HepG2 (cell line): ENCODE data around the gene ELL. TPM values are rescaled to one million over a fixed set of nuclear protein-coding genes. Genes with fewer than 3 reads are reported as not detected.

Experiments
- IRF2 ChIP-seq: IDR thresholded peaks from 2 replicates; pipeline ENCODE4 v1.6.1; 2018; ENCODE audit warnings: missing genetic modification reagents, missing compliant biosample characterization
- LCORL ChIP-seq, 2 experiments: fragments of 450-650 bp in 1 of 2; sonication (generic) in 1 of 2; formaldehyde crosslinking in 1 of 2; IDR thresholded peaks; 2 replicates each; pipeline versions ENCODE4 v1.5.0 to v1.6.1; 2017 to 2020; ENCODE audit warnings: antibody characterized with exemption in 1 of 2, missing genetic modification reagents in 1 of 2
- NCOA2 ChIP-seq: sonication (generic); formaldehyde crosslinking; IDR thresholded peaks from 2 replicates; pipeline ENCODE4 v1.8.0; 2022; ENCODE audit warnings: inconsistent platforms
- PHF21A ChIP-seq: sonication (generic); formaldehyde crosslinking; IDR thresholded peaks from 2 replicates; pipeline ENCODE4 v1.5.0; 2020; ENCODE audit warnings: mild to moderate bottlenecking, missing genetic modification reagents
- POLR2G ChIP-seq: fragments of 200-400 bp; formaldehyde crosslinking; IDR thresholded peaks from 2 replicates; pipeline ENCODE4 v1.6.1; 2018; ENCODE audit warnings: mild to moderate bottlenecking, low read depth, low read length, moderate library complexity
- YY1 ChIP-seq: IDR thresholded peaks from 2 replicates; pipeline ENCODE4 v1.6.1; 2011; ENCODE audit warnings: low read length, low read depth, moderate library complexity, mild to moderate bottlenecking; ENCODE audit not compliant: insufficient read depth, insufficient replicate concordance
- ZBTB7A ChIP-seq: sonication (generic); formaldehyde crosslinking; IDR thresholded peaks from 2 replicates; pipeline ENCODE4 v1.8.0; 2022; ENCODE audit warnings: mild to moderate bottlenecking, missing genetic modification reagents
- ZFP91 ChIP-seq: sonication (generic); formaldehyde crosslinking; IDR thresholded peaks from 2 replicates; pipeline ENCODE4 v1.9.0; 2022; ENCODE audit warnings: missing genetic modification reagents, mild to moderate bottlenecking, borderline replicate concordance
- ZMYM4 ChIP-seq: sonication (generic); formaldehyde crosslinking; IDR thresholded peaks from 2 replicates; pipeline ENCODE4 v1.8.1; 2023; ENCODE audit warnings: mild to moderate bottlenecking, missing genetic modification reagents
- ZNF10 ChIP-seq: sonication (generic); formaldehyde crosslinking; IDR thresholded peaks from 2 replicates; pipeline ENCODE4 v1.4.0; 2020; ENCODE audit warnings: mild to moderate bottlenecking, low read depth, missing genetic modification reagents, borderline replicate concordance
- ZNF337 ChIP-seq: sonication (generic); formaldehyde crosslinking; IDR thresholded peaks from 2 replicates; pipeline ENCODE4 v1.5.1; 2020; ENCODE audit warnings: missing genetic modification reagents, low read depth, mild to moderate bottlenecking, borderline replicate concordance
- ZNF350 ChIP-seq: sonication (generic); formaldehyde crosslinking; IDR thresholded peaks from 2 replicates; pipeline ENCODE4 v1.4.0; 2020; ENCODE audit warnings: mild to moderate bottlenecking, low read depth, missing genetic modification reagents, borderline replicate concordance
- ZNF83 ChIP-seq: sonication (generic); formaldehyde crosslinking; IDR thresholded peaks from 2 replicates; pipeline ENCODE4 v1.4.0; 2020; ENCODE audit warnings: missing genetic modification reagents, mild to moderate bottlenecking, borderline replicate concordance
- ZSCAN31 ChIP-seq: sonication (generic); formaldehyde crosslinking; IDR thresholded peaks from 2 replicates; pipeline ENCODE4 v1.5.0; 2020; ENCODE audit warnings: low read depth, mild to moderate bottlenecking, missing genetic modification reagents
- polyA plus RNA-seq, 8 experiments: library from polyadenylated mRNA; depleted of rRNA in 3 of 8; stranded (reverse) in 7 of 8; unstranded in 1 of 8; fragments of >200 nt; fragmentation: Illumina TruSeq in 4 of 8; extraction: Trizol in 4 of 8; gene quantifications; 2 replicates each; pipeline versions ENCODE4 v1.2.1 to v1.2.3, GENCODE V29; 2011 to 2016; ENCODE audit warnings: low read depth in 4 of 8, missing spikeins in 1 of 8, mixed read lengths in 1 of 8; ENCODE audit not compliant: insufficient read depth in 1 of 8
- total RNA-seq, 5 experiments: library from RNA; depleted of rRNA; stranded (reverse); fragments of >200 nt; fragmentation: Illumina TruSeq; extraction: Trizol; gene quantifications; 2 replicates each; pipeline ENCODE4 v1.2.3, GENCODE V29; 2016; ENCODE audit warnings: low read depth in 1 of 5
- TF ChIP-seq, protein P1 (sequence below): sonication (generic); formaldehyde crosslinking; IDR thresholded peaks from 2 replicates; pipeline ENCODE4 v1.9.0; 2021; ENCODE audit warnings: mild to moderate bottlenecking, missing genetic modification reagents
- TF ChIP-seq, protein P2 (sequence below): sonication (generic); formaldehyde crosslinking; IDR thresholded peaks from 2 replicates; pipeline ENCODE4 v1.5.0; 2020; ENCODE audit warnings: missing genetic modification reagents

Gene ELL
- total and polyA plus RNA-seq, 2 of the 13 experiments (the other 11 are each of a cell fraction or from before 2014, with no cell fraction given) = 3.7 to 5.4 TPM

DNA sequence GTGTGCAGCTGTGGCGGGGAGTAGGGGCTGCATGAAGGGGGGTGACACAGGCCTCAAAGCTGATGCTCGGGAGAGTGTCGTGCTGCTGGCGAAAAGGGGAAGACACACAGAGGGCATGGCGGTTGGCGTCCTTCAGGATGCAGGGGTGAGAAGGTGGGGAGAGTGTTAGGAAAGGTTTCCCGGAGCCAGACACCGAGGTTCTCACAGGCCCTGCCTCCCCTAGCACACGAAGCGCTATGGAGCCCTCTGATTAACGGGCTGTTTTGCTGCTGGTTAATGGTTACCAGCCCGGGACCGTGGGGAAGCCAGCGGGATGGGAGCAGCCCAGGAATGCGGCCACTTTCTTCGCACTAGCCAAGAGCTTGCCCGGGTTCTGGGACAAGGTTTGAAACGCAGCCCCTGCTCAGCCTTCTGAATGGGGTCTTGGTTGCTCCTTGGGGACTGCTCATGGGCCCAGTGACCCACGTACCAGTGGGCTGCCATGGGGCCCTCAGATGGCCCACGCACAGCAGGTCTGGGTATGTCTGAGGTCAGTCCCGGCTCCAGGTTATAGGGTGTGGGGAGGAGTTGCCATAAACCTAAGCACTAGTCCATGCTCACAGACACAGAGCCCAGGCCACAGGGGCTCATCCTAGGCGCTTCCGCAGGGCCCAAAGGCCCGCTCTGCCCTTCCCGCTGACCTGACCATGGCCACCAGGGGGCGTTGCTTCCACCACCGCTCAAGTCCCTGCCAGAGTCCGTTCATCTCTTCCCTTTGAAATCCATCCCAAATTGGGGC, 52.6 kb downstream of the ELL start (continued):
- TF ChIP-seq LCORL (IDR thresholded peaks at IDR 0.05) (no peak), LCORL (CRISPR knock-in tag; IDR thresholded peaks at IDR 0.05) (peak; percentile 92), ZNF83 (CRISPR knock-in tag) (no peak), ZNF10 (CRISPR knock-in tag) (no peak), PHF21A (0 out of 2 replicates have a peak, but pooled peaks have one; percentile 4), ZSCAN31 (peak; percentile 56), ZBTB7A (CRISPR knock-in tag) (no peak), IRF2 (CRISPR knock-in tag) (peak; percentile 15; the same call in 1 of the 2 replicates), NCOA2 (CRISPR knock-in tag) (0 out of 2 replicates have a peak, but pooled peaks have one; percentile 15), ZFP91 (CRISPR knock-in tag) (peak; percentile 49; the same call in 1 of the 2 replicates), ZMYM4 (CRISPR knock-in tag) (peak; percentile 38; the same call in 1 of the 2 replicates), YY1 (peak; percentile 61), POLR2G (peak; percentile 36; the same call in 1 of the 2 replicates), ZNF350 (CRISPR knock-in tag) (peak; percentile 45), ZNF337 (CRISPR knock-in tag) (peak; percentile 79; the same call in 1 of the 2 replicates)
- TF ChIP-seq, protein P1, sequence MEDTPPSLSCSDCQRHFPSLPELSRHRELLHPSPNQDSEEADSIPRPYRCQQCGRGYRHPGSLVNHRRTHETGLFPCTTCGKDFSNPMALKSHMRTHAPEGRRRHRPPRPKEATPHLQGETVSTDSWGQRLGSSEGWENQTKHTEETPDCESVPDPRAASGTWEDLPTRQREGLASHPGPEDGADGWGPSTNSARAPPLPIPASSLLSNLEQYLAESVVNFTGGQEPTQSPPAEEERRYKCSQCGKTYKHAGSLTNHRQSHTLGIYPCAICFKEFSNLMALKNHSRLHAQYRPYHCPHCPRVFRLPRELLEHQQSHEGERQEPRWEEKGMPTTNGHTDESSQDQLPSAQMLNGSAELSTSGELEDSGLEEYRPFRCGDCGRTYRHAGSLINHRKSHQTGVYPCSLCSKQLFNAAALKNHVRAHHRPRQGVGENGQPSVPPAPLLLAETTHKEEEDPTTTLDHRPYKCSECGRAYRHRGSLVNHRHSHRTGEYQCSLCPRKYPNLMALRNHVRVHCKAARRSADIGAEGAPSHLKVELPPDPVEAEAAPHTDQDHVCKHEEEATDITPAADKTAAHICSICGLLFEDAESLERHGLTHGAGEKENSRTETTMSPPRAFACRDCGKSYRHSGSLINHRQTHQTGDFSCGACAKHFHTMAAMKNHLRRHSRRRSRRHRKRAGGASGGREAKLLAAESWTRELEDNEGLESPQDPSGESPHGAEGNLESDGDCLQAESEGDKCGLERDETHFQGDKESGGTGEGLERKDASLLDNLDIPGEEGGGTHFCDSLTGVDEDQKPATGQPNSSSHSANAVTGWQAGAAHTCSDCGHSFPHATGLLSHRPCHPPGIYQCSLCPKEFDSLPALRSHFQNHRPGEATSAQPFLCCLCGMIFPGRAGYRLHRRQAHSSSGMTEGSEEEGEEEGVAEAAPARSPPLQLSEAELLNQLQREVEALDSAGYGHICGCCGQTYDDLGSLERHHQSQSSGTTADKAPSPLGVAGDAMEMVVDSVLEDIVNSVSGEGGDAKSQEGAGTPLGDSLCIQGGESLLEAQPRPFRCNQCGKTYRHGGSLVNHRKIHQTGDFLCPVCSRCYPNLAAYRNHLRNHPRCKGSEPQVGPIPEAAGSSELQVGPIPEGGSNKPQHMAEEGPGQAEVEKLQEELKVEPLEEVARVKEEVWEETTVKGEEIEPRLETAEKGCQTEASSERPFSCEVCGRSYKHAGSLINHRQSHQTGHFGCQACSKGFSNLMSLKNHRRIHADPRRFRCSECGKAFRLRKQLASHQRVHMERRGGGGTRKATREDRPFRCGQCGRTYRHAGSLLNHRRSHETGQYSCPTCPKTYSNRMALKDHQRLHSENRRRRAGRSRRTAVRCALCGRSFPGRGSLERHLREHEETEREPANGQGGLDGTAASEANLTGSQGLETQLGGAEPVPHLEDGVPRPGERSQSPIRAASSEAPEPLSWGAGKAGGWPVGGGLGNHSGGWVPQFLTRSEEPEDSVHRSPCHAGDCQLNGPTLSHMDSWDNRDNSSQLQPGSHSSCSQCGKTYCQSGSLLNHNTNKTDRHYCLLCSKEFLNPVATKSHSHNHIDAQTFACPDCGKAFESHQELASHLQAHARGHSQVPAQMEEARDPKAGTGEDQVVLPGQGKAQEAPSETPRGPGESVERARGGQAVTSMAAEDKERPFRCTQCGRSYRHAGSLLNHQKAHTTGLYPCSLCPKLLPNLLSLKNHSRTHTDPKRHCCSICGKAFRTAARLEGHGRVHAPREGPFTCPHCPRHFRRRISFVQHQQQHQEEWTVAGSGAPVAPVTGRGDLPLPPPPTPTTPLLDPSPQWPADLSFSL (CRISPR knock-in tag) = peak; percentile 47; the same call in 1 of the 2 replicates
- TF ChIP-seq, protein P2, sequence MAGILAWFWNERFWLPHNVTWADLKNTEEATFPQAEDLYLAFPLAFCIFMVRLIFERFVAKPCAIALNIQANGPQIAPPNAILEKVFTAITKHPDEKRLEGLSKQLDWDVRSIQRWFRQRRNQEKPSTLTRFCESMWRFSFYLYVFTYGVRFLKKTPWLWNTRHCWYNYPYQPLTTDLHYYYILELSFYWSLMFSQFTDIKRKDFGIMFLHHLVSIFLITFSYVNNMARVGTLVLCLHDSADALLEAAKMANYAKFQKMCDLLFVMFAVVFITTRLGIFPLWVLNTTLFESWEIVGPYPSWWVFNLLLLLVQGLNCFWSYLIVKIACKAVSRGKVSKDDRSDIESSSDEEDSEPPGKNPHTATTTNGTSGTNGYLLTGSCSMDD (CRISPR knock-in tag) = no peak
- TF ChIP-seq, all 625 proteins: peak for 103
